Measurements from ENCODE around the gene ADCK1. TPM values are rescaled to one million over a fixed set of nuclear protein-coding genes. Genes with fewer than 3 reads are reported as not detected.

The ADCK1 gene
- total and polyA plus RNA-seq, 2 experiments from 2014 or later: 6.7 to 11.2 TPM

GRCh38 chr14:77880056-77880455, 80.1 kb downstream of the ADCK1 start:
- Histone ChIP-seq H2AFZ (no peak overlapping the region), H3K79me2 (replicated peaks; ENCODE audit: insufficient read depth) (no peaks in the 10 kb centered on the region), H3K27ac (ENCODE audit: low read depth) (no peak overlapping the region), H3K4me2 (no peak overlapping the region), H3K36me3 (ENCODE audit: insufficient read depth) (no peaks in the 10 kb centered on the region), H4K20me1 (replicated peaks; ENCODE audit: insufficient read depth) (no peaks in the 10 kb centered on the region), H3K4me1 (ENCODE audit: insufficient read depth) (no peaks in the 10 kb centered on the region), H3K27me3 (ENCODE audit: insufficient read depth) (no peaks in the 10 kb centered on the region), H3F3A (replicated peaks; ENCODE audit: low read depth) (no peaks in the 10 kb centered on the region), H3K4me3 (no peak overlapping the region), H3K9me2 (ENCODE audit: insufficient read depth) (no peaks in the 10 kb centered on the region)
- DNase-seq (ENCODE audit: low spot score) (no peak), ATAC-seq (no peak)
- peaks cover 5% of the 10 kb centered on the region; the same call in 1 of the 3 replicates for H3K4me1 Mint-ChIP-seq
- H3K9me3 Mint-ChIP-seq: no peaks in the 10 kb centered on the region; the same call in 2 of the 3 replicates
- H3K27me3 Mint-ChIP-seq (ENCODE audit: insufficient read depth, low read depth, poor library complexity): peaks cover 2% of the 10 kb centered on the region
- no peaks in the 10 kb centered on the region for H3K36me3 Mint-ChIP-seq (ENCODE audit: low read depth)
- no peak overlapping the region for H3K27ac Mint-ChIP-seq
- no peak for TF ChIP-seq EZH2 (IDR thresholded peaks at IDR 0.05; ENCODE audit: low read depth, unreplicated experiment)
- TF ChIP-seq ZNF462 (CRISPR knock-in tag; IDR thresholded peaks at IDR 0.05): no peak
- no peak for TF ChIP-seq EZH2phosphoT487 (IDR thresholded peaks at IDR 0.05; ENCODE audit: unreplicated experiment)
- no peak for TF ChIP-seq POLR2AphosphoS5 (IDR thresholded peaks at IDR 0.05; ENCODE audit: low read depth)
- no peak for TF ChIP-seq JUNB (IDR thresholded peaks at IDR 0.05; ENCODE audit: unreplicated experiment)
- H3K4me3 Mint-ChIP-seq: no peak overlapping the region

DNA sequence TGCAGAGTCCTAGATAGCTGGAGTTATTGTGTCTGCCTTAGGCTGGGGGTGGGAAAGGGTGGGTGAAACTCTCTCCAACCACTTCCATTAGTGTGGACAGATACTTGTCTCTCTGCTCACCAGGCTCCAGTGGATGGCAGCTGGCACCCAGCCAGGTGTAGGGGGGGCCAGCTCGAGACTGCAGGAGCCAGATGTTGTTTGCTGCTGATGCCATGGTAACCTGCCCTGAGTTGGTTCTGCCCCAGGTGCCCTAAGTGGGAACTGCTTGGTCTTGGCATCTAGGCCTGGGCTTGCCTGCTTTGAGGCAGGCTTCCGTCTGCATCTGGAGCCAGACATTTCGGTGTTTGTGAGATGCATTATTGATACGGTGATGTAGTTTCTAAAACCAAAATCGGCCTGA, 82.2 kb downstream of the ADCK1 start:
- Mint-ChIP-seq H3K4me3 (no peak overlapping the region), H3K9me3 (no peaks in the 10 kb centered on the region), H3K27me3 (ENCODE audit: insufficient read depth, low read depth, poor library complexity) (peaks cover 2% of the 10 kb centered on the region), H3K36me3 (ENCODE audit: low read depth) (no peaks in the 10 kb centered on the region), H3K27ac (no peak overlapping the region), H3K4me1 (peaks cover 5% of the 10 kb centered on the region; the same call in 1 of the 3 replicates)
- no peaks in the 10 kb centered on the region for H3K9me2 ChIP-seq (ENCODE audit: insufficient read depth)
- ATAC-seq (no peak), DNase-seq (ENCODE audit: low spot score) (no peak)
- H3K27me3 ChIP-seq (ENCODE audit: insufficient read depth): no peaks in the 10 kb centered on the region
- H3K4me2 ChIP-seq: no peak overlapping the region
- H3K79me2 ChIP-seq (replicated peaks; ENCODE audit: insufficient read depth): no peaks in the 10 kb centered on the region
- no peaks in the 10 kb centered on the region for H3F3A ChIP-seq (replicated peaks; ENCODE audit: low read depth)
- H3K4me3 ChIP-seq: no peak overlapping the region
- no peak overlapping the region for H3K27ac ChIP-seq (ENCODE audit: low read depth)
- no peaks in the 10 kb centered on the region for H3K4me1 ChIP-seq (ENCODE audit: insufficient read depth)
- no peaks in the 10 kb centered on the region for H3K36me3 ChIP-seq (ENCODE audit: insufficient read depth)
- no peak overlapping the region for H2AFZ ChIP-seq
- no peaks in the 10 kb centered on the region for H4K20me1 ChIP-seq (replicated peaks; ENCODE audit: insufficient read depth)
- TF ChIP-seq, protein P1, sequence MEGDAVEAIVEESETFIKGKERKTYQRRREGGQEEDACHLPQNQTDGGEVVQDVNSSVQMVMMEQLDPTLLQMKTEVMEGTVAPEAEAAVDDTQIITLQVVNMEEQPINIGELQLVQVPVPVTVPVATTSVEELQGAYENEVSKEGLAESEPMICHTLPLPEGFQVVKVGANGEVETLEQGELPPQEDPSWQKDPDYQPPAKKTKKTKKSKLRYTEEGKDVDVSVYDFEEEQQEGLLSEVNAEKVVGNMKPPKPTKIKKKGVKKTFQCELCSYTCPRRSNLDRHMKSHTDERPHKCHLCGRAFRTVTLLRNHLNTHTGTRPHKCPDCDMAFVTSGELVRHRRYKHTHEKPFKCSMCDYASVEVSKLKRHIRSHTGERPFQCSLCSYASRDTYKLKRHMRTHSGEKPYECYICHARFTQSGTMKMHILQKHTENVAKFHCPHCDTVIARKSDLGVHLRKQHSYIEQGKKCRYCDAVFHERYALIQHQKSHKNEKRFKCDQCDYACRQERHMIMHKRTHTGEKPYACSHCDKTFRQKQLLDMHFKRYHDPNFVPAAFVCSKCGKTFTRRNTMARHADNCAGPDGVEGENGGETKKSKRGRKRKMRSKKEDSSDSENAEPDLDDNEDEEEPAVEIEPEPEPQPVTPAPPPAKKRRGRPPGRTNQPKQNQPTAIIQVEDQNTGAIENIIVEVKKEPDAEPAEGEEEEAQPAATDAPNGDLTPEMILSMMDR (conservative IDR thresholded peaks at IDR 0.05; ENCODE audit: low read depth in 2 of 2): no peak
- no peak for TF ChIP-seq JUNB (IDR thresholded peaks at IDR 0.05; ENCODE audit: unreplicated experiment)
- TF ChIP-seq NANOG (IDR thresholded peaks at IDR 0.05; ENCODE audit: borderline replicate concordance): no peak
- TF ChIP-seq, protein P2, sequence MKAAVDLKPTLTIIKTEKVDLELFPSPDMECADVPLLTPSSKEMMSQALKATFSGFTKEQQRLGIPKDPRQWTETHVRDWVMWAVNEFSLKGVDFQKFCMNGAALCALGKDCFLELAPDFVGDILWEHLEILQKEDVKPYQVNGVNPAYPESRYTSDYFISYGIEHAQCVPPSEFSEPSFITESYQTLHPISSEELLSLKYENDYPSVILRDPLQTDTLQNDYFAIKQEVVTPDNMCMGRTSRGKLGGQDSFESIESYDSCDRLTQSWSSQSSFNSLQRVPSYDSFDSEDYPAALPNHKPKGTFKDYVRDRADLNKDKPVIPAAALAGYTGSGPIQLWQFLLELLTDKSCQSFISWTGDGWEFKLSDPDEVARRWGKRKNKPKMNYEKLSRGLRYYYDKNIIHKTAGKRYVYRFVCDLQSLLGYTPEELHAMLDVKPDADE (IDR thresholded peaks at IDR 0.05): no peak
- no peak for TF ChIP-seq EZH2 (IDR thresholded peaks at IDR 0.05; ENCODE audit: low read depth, unreplicated experiment)
